Sigmoid colon (tissue), 4 donors: ENCODE measurements around the gene DPYSL3.

Experiments used
- CTCF ChIP-seq, 4 experiments: fragments of 450-650 bp in 3 of 4; fragments of 200-600 bp in 1 of 4; IDR thresholded peaks; one replicate each; pipeline ENCODE4 v1.5.1; 2016 to 2019; ENCODE audit warnings: antibody characterized with exemption in 4 of 4, mild to moderate bottlenecking in 3 of 4, moderate library complexity in 2 of 4
- EP300 ChIP-seq, 4 donors: sonication (generic); formaldehyde crosslinking; IDR thresholded peaks; one replicate each; pipeline ENCODE4 v1.6.1; 2017; ENCODE audit warnings: antibody characterized with exemption in 4 of 4
- POLR2A ChIP-seq, 2 donors: fragments of 450-650 bp; IDR thresholded peaks; one replicate each; pipeline ENCODE4 v1.6.1; 2016; ENCODE audit warnings: antibody characterized with exemption in 2 of 2, mild to moderate bottlenecking in 2 of 2, moderate library complexity in 2 of 2
- POLR2AphosphoS5 ChIP-seq, 4 donors: sonication (generic); formaldehyde crosslinking; IDR thresholded peaks; one replicate each; pipeline ENCODE4 v1.6.1; 2017; ENCODE audit warnings: antibody characterized with exemption in 4 of 4

GRCh38 chr5:147522435-147522834 lies 12.6 kb upstream of the DPYSL3 start:
- TF ChIP-seq CTCF (IDR thresholded peaks at IDR 0.05) (no peak), EP300 (IDR thresholded peaks at IDR 0.05) (no peak), POLR2AphosphoS5 (IDR thresholded peaks at IDR 0.05) (no peak), POLR2A (IDR thresholded peaks at IDR 0.05) (no peak)
